Measurements from ENCODE around the gene CEP112.

CEP112 gene

DNA sequence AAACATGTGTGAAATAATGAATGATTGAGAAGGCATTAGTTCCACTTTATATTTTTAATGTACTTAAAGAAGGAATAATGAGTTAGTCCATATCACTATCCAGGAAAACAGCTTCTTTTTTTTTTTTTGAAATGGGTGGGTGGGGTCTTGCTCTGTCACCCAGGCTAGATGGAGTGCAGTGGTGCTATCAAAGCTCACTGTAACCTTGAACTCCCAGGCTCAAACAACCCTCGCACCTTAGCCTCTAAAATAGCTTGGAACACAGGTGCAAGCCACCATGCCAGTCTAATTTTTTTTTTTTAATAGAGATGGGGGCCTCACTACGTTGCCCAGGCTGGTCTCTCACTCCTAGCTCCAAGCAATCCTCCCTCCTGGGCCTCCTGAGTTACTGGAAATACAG, 275.5 kb downstream of the CEP112 start:
- TF ChIP-seq, protein P1, sequence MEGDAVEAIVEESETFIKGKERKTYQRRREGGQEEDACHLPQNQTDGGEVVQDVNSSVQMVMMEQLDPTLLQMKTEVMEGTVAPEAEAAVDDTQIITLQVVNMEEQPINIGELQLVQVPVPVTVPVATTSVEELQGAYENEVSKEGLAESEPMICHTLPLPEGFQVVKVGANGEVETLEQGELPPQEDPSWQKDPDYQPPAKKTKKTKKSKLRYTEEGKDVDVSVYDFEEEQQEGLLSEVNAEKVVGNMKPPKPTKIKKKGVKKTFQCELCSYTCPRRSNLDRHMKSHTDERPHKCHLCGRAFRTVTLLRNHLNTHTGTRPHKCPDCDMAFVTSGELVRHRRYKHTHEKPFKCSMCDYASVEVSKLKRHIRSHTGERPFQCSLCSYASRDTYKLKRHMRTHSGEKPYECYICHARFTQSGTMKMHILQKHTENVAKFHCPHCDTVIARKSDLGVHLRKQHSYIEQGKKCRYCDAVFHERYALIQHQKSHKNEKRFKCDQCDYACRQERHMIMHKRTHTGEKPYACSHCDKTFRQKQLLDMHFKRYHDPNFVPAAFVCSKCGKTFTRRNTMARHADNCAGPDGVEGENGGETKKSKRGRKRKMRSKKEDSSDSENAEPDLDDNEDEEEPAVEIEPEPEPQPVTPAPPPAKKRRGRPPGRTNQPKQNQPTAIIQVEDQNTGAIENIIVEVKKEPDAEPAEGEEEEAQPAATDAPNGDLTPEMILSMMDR (conservative IDR thresholded peaks at IDR 0.05; ENCODE audit: low read depth, low read length): no peak
- no peak overlapping the region for H3K4me3 ChIP-seq (ENCODE audit: low read length)
- DNase-seq (ENCODE audit: low read depth): no peak

DNA sequence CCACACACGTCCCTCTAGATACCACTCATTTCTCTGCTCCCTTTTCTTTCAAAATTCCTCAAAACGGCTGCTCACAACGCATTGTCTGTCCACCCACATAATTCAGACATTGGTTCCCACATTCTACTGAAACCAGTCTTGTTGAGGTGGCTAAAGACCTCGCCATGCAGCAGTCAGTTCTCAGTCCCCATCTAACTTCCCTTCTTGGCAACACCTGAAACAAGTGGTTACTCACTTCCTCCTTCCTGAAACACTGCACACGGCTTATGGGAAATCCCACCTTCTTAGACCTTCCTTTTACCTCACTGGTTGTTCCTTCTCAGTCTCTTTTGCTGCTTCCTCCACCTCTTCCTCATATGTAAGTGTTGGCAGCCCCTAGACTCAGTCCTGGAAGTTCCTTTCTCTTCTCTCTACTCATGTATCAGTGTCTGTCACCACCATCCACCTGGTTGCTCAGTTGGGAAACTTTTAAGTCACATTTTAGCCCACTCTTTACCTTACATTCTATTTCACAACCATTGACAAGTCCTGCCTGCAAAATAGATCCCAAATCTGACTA, 277.1 kb downstream of the CEP112 start:
- H3K4me3 ChIP-seq (ENCODE audit: low read length): no peak overlapping the region
- TF ChIP-seq, protein P1 (conservative IDR thresholded peaks at IDR 0.05; ENCODE audit: low read depth, low read length): no peak
- no peak for DNase-seq (ENCODE audit: low read depth)

DNA sequence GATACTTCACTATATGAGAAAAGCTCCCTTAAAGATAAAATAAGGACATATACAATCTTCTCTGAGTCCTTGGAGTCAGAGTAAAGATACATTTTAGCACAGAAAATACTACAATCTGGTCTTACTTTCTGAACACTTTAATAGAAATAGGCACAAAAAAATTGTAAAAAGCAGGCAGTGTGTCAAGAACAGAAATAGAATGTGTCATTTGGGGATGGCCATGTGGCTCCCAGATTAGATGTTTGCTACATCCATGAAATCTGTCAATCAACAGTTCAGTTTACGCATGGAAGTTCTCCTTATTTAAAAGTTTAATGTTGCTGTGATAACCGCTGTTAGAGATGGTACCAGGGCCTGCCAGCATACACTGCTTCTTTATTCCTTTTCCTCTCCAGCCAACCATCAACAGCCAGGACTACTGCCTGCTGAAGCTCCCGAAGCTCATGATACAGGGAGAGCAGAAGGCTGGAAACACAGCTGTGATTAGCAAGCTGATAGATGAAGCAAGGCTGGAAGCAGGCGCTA, 278.5 kb downstream of the CEP112 start:
- no peak overlapping the region for H3K4me3 ChIP-seq (ENCODE audit: low read length)
- DNase-seq (ENCODE audit: low read depth): no peak
- TF ChIP-seq, protein P1 (conservative IDR thresholded peaks at IDR 0.05; ENCODE audit: low read depth, low read length): no peak

DNA sequence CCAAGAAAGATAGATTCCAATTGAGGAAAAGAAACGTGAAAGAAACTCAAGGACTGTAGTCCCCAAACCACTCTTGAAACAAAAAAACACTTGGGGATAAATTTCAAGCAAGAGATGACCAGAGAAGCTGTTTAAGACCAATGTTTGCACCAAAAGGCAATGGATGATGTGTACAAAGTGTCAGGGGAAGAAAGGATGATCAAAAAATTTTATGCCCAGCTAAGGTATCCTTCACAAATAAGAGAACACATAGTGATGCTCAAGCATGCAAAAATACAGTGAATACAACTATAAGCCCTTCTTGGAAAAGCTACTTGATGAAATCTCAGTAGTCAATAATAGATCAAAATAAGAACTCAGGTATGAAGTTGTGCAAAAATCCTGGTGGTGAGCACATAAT, 281.1 kb downstream of the CEP112 start:
- TF ChIP-seq, protein P1 (conservative IDR thresholded peaks at IDR 0.05; ENCODE audit: low read depth, low read length): no peak
- DNase-seq (ENCODE audit: low read depth): no peak
- H3K4me3 ChIP-seq (ENCODE audit: low read length): no peak overlapping the region

DNA sequence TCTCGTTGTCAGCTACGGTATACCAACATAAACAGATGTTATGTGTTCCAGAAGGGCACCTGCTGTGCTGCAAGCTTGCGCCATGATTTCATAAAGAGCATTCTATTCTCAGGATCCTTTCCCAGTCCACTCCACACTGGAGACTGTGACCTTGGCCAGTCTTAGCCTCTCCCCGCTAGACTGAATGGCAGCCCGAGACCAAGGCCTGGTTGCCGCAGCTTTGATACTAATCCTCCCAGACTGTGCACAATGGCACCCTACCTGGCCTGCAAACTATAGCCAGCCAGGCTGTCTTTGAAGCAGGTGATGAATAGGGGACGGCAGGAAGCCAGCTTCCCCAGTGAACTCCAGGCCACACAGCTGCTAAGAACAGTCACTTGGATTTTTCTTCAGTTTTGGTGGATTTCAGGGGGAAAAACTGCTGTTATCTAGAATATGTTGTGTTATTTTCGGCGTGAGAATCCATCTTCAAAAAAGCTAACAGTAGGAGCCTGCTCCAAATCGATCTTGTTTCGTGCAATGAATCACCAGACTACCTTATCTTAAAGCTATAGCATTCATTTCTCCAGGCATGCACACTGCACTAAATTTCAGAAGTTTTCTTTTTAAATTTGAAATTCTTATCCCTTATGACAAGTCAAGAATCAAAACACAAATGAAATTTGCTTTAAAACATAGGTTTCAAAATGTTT, 289.0 kb downstream of the CEP112 start:
- TF ChIP-seq, protein P1 (conservative IDR thresholded peaks at IDR 0.05; ENCODE audit: low read depth, low read length): no peak
- DNase-seq (ENCODE audit: low read depth): no peak
- no peak overlapping the region for H3K4me3 ChIP-seq (ENCODE audit: low read length)

DNA sequence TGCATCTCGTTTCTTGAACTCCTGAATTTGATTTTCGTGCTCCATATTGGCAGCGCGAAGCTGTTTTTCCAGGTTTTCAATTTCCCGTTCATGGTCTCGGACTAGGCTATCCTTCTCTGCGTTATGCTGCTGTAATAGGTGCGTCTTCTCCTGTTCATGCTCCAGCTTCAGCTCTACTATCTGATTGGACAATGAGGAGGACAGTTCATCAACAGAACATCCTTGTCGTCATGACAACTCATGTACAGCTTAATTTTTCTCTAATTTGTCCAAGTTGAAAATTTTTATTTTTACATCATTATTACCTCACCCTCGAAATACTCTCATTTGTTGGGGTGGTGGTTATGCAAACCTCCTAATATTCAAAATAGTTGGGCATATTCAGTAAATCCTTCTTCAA, 289.8 kb downstream of the CEP112 start:
- TF ChIP-seq, protein P1 (conservative IDR thresholded peaks at IDR 0.05; ENCODE audit: low read depth, low read length): no peak
- DNase-seq (ENCODE audit: low read depth): no peak
- H3K4me3 ChIP-seq (ENCODE audit: low read length): no peak overlapping the region

DNA sequence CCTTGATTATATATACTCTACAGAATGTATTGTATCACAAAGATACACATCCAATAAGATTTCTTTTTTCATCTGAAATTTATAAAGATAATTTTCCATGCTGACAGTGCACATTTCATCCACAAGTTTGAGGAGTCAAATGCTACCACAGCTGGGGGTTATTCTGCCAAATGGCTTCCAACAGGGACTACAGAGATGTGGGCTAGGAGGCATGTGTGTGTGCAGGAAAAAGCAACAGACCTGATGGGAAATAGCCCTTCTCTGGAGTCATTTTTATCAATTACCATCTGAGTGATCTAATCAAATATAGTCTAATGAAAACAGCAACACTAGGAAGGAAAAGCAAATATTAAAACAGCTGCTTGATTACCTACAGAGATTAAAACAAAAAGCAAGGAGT, 290.5 kb downstream of the CEP112 start:
- no peak for DNase-seq (ENCODE audit: low read depth)
- TF ChIP-seq, protein P1 (conservative IDR thresholded peaks at IDR 0.05; ENCODE audit: low read depth, low read length): no peak
- H3K4me3 ChIP-seq (ENCODE audit: low read length): no peak overlapping the region

All from retinal pigment epithelial cell (primary cell).